Aorta (tissue), 5 donors: ENCODE measurements around the gene CFAP251. TPM values are rescaled to one million over a fixed set of nuclear protein-coding genes. Genes with fewer than 3 reads are reported as not detected.
"Not testable (repeated sequence)": the region's sequence is repeated elsewhere in the genome, so short reads cannot be mapped to it uniquely, and the experiment has no call there.

Experiments used
- ATAC-seq: fragments of 200-7000 bp; cut with Tn5 transposase; one replicate; pipeline ENCODE4 v1.9.1; 2022; ENCODE audit warnings: moderate library complexity; ENCODE audit not compliant: low FRiP score
- DNase-seq, 2 donors: peaks; one replicate each; pipeline ENCODE4 v3.0.0-alpha.2; 2020
- H3K27ac ChIP-seq, 2 donors: one replicate each; pipeline ENCODE4 v1.5.1; 2013; ENCODE audit warnings: low read length in 2 of 2, mild to moderate bottlenecking in 2 of 2, moderate library complexity in 2 of 2, control low read depth in 1 of 2, inconsistent platforms in 1 of 2, low read depth in 1 of 2
- H3K27me3 ChIP-seq, 2 donors: one replicate each; pipeline ENCODE4 v1.6.1; 2013; ENCODE audit warnings: control low read depth in 1 of 2, low read length in 1 of 2, mild to moderate bottlenecking in 1 of 2, moderate library complexity in 1 of 2; ENCODE audit not compliant: insufficient read depth in 2 of 2, control insufficient read depth in 1 of 2
- H3K36me3 ChIP-seq, 2 donors: one replicate each; pipeline ENCODE4 v1.6.1; 2013; ENCODE audit warnings: control low read depth in 1 of 2, low read length in 1 of 2, mild to moderate bottlenecking in 1 of 2; ENCODE audit not compliant: insufficient read depth in 2 of 2, control insufficient read depth in 1 of 2
- H3K4me1 ChIP-seq, 2 donors: one replicate each; pipeline ENCODE4 v1.6.1; 2013; ENCODE audit warnings: low read length in 2 of 2, control low read depth in 1 of 2, mild to moderate bottlenecking in 1 of 2, moderate library complexity in 1 of 2; ENCODE audit not compliant: insufficient read depth in 2 of 2, control insufficient read depth in 1 of 2
- H3K4me3 ChIP-seq, 2 donors: one replicate each; pipeline ENCODE4 v1.5.1; 2013; ENCODE audit warnings: low read length in 2 of 2, control low read depth in 1 of 2, mild to moderate bottlenecking in 1 of 2
- H3K9me3 ChIP-seq: one replicate; pipeline ENCODE4 v1.6.1; 2013; ENCODE audit warnings: mild to moderate bottlenecking, low read length; ENCODE audit not compliant: control insufficient read depth
- WGBS, 2 donors: extraction: QIAGEN DNeasy Blood & Tissue Kit; methylation state at CpG; one replicate each; pipeline ENCODE4 v1.1.7; 2013; 5-methylcytosine and 5-hydroxymethylcytosine counted together
- intact Hi-C, 2 donors: fragments of 100-400 bp; cut with DNase I; formaldehyde crosslinking; loops; one replicate each; pipeline versions ENCODE4 v1.14.2 to v1.15.0; 2022
- polyA plus RNA-seq, 2 donors: library from polyadenylated mRNA; stranded (reverse); fragments of 200-250 nt; gene quantifications; one replicate each; pipeline ENCODE4 v1.2.3, GENCODE V29; 2013
- total RNA-seq, 2 donors: library from RNA; stranded (reverse); fragmentation: NEBNext Ultra II Directional; extraction: Animal tissue kit (Norgen Biotek cat#: 25700); gene quantifications; one replicate each; pipeline ENCODE4 v1.2.1, GENCODE V29; 2021
- donor health status: healthy with polysubstance abuse.
- donor health status: Bipolar disorder and iron deficiency.
- donor health status: DM: no; HTN: no; CAD: no.
- donor health status: DM: no; HTN: no; CAD: no.
- donor health status: DM: yes; HTN: yes; CAD: no.

Gene CFAP251
- total and polyA plus RNA-seq, 4 donors = 0.88 to 3.9 (median 2.2) TPM

DNA sequence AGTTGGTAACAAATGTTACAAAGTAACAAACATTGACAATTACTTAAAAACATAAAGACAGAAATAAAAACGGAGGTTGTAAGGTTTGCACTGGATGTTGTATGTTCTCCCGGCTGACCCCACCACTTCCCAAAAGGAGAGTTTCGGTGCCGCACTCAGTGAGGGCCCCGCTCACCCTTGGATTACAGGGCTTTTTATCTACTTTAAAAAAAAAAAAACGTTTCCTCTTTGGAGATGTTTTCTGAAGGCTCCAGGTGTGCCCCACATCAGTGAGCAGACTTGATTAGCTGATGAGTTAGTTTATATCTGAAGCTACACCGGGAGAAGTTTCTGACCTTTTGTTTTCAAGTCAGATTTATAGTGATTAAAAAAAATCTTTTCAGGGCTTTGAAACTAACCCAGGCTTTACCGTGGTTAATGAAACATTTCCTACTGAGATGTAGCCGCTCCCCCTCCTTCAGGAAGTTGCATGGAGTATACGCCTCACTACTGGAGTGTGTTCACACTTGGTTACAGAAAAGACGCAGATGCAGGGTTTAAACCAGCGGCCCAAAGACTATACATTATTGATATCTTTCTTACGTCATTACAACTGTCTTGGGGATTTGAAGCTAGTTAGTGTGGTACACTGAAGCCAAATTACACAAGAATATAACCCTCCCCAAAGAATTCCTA, 65.3 kb downstream of the CFAP251 start:
- intact Hi-C loops = no loop called here
- 80 to 81% methylated on average over 13 of the region's 13 CpGs for WGBS, 2 donors
- Histone ChIP-seq H3K27me3 (no peaks in the 10 kb centered on the region), H3K4me1 (no peaks in the 10 kb centered on the region), H3K9me3 (no peaks in the 10 kb centered on the region), H3K27ac (no peak overlapping the region), H3K36me3 (no peaks in the 10 kb centered on the region), H3K4me3 (no peak overlapping the region)
- ATAC-seq (no peak), DNase-seq (no peak)

DNA sequence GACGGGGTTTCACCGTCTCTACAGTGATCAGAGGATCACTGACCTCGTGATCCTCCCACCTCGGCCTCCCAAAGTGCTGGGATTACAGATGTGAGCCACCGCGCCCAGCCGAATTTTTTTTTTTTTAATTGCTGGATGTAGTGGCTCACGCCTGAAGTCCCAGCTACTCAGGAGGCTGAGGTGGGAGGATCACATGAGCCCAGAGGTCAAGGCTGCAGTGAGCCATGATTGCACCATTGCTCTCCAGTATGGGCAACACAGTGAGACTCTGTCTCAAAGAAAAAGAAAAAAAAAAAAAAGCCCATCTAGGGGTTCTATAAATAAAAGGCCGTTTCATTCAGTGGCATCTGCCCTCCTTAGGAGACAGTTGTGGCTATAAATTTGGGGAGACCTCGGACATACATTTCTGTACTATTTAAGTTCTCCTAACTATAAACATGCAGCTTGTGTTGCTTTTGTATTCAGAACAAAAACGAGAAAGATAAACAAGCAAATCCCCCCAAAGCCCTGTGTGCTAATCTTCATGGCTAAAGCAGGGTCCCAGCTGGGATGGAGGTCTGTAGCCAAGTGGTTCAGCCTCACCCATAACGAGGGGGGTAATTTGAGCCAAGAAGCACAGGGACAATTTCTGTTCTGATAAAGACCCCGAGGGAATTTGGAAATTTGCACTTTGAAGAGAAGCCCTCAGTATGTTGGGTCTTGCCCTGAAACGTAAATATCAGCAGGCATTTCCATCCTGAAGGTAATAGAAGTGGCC, 68.3 kb downstream of the CFAP251 start:
- DNase-seq = no peak
- Histone ChIP-seq H3K36me3 (no peaks in the 10 kb centered on the region), H3K27me3 (no peaks in the 10 kb centered on the region), H3K9me3 (no peaks in the 10 kb centered on the region), H3K4me3 (no peak overlapping the region), H3K4me1 (no peaks in the 10 kb centered on the region), H3K27ac (no peak overlapping the region)
- ATAC-seq = no peak
- WGBS, 2 donors = 89 to 90% methylated on average over 14 of the region's 14 CpGs
- intact Hi-C loops = no loop called here

DNA sequence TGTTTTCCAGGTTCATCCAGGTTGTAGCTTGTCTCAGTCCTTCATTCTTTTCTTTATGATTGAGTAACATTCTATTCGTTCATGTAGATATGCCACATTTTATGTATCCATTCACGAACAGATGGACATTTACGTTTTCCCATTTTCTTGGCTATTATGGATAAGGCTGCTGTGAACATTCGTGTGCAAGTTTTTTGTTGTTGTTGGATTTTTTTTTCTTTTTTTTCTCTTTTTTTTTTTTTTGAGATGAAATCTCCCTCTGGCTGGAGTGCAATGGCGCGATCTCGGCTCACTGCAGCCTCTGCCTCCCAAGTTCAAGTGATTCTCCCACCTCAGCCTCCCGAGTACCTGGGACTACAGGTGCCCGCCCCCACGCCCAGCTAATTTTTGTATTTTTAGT, 70.1 kb downstream of the CFAP251 start:
- H3K4me1 ChIP-seq, intact Hi-C loops, H3K4me3 ChIP-seq, DNase-seq, ATAC-seq, H3K27me3 ChIP-seq, H3K9me3 ChIP-seq, H3K27ac ChIP-seq, H3K36me3 ChIP-seq: not testable (repeated sequence)
- 92 to 94% methylated on average over 10 of the region's 10 CpGs for WGBS, 2 donors

DNA sequence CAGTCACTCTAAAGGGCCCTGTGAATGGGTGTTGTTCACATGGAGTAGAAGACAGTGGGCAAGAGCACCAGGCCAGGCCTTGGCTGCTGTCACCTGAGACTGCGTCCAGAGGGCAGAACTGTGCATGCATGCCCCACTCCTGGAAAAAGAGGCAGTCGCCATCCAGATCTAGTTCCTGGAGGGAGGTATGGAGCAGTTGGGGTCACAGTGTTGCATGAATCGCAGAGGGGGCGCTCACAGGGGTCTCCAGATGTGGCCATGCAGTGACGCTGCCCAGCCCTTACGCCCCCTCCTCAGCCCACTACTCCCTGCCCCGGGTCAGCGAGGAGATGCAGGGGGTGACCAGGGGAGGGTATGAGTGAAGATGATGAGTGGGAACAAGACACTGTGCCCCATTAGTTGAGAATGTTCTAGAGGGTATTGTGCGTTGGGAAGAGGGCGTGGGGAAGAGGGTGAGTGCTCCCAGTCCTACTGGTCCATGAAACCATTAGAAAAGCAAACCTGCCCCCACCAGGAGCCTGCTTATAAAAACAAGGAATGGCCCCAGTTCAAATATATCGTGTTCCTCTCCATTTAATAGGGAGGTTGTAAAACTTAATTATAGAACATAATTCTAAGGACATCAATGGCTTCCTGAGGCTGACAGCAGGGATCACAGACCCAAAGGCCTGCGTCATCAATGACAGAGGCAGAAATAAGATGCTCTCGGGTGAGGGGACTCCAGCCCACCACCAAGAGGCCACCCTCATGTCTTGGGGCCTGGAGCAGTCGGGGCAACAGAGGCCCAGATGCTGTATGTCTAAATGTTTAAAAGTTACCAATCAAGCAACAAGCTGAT, 71.1 kb downstream of the CFAP251 start:
- Histone ChIP-seq H3K36me3 (no peaks in the 10 kb centered on the region), H3K4me1 (no peaks in the 10 kb centered on the region), H3K4me3 (no peak overlapping the region), H3K9me3 (no peaks in the 10 kb centered on the region), H3K27ac (no peak overlapping the region), H3K27me3 (no peaks in the 10 kb centered on the region)
- 93 to 94% methylated on average over 14 of the region's 14 CpGs for WGBS, 2 donors
- DNase-seq = no peak
- no peak for ATAC-seq
- intact Hi-C loops = no loop called here

GRCh38 chr12:121990114-121990647, 71.8 kb downstream of the CFAP251 start:
- H3K36me3 ChIP-seq = no peaks in the 10 kb centered on the region
- no peaks in the 10 kb centered on the region for H3K4me1 ChIP-seq
- H3K27ac ChIP-seq = no peak overlapping the region
- intact Hi-C loops = no loop called here
- 92 to 94% methylated on average over 6 of the region's 6 CpGs for WGBS, 2 donors
- no peaks in the 10 kb centered on the region for H3K9me3 ChIP-seq
- DNase-seq (no peak), ATAC-seq (no peak)
- H3K4me3 ChIP-seq = no peak overlapping the region
- no peaks in the 10 kb centered on the region for H3K27me3 ChIP-seq

- Histone ChIP-seq H3K36me3 (no peaks in the 10 kb centered on the region), H3K9me3 (no peaks in the 10 kb centered on the region), H3K27ac (no peak overlapping the region), H3K4me1 (peaks cover 0 to under 1% of the 10 kb centered on the region in 2 donors), H3K27me3 (no peaks in the 10 kb centered on the region), H3K4me3 (no peak overlapping the region)
- DNase-seq (no peak), ATAC-seq (no peak)
- intact Hi-C loops = no loop called here
- 80 to 86% methylated on average over 10 of the region's 10 CpGs for WGBS, 2 donors
These were observed 72.6 kb downstream of the CFAP251 start for GRCh38 chr12:121990692-121991603.

DNA sequence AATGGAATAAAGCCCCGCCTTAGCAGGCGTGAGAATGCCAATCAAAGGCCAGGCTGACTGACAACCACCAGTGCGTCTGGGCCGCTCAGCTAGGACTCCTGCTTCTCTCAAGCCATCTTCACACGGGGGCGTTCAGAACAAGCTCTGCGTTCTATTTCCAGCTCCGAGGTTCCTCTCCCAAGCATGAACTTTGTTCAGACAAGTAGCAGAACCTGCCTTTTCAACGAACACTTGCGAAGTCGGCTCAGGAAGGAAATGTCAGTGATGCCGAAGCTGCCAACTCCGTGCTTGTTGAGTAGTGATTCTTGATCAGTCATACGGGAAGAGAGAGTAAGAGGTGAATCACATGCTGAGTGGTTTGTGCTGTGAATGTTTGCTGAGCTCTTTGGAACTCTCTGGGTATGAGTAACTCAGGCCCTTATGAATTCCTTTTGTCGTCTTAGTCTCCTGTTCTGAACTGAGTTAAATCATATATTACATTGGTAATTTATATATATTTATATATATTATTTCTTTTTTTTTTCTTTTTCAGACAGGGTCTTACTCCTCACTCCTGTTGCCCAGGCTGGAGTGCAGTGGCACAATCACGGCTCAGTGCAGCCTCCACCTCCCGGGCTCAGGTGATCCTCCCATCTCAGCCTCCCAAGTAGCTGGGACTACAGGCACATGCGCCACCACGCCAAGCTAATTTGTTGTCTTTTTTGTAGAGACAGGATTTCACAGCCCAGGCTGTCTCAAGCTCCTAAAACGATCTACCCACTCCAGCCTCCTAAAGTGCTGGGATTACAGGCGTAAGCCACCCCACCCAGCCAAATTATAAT, 73.9 kb downstream of the CFAP251 start:
- Histone ChIP-seq H3K4me1 (peaks cover 1 to 6% of the 10 kb centered on the region in 2 donors), H3K9me3 (no peaks in the 10 kb centered on the region), H3K36me3 (no peaks in the 10 kb centered on the region), H3K27ac (no peak overlapping the region), H3K27me3 (no peaks in the 10 kb centered on the region), H3K4me3 (no peak overlapping the region)
- peak in 1 of 2 donors; percentile 38 for DNase-seq
- intact Hi-C loops = no loop called here
- ATAC-seq = no peak
- 86 to 89% methylated on average over 21 of the region's 21 CpGs for WGBS, 2 donors
